Lung (tissue), 12 donors: ENCODE results near the gene STAB1. TPM values are rescaled to one million over a fixed set of nuclear protein-coding genes. Genes with fewer than 3 reads are reported as not detected.

Source experiments
- ATAC-seq: fragments of 200-7000 bp; cut with Tn5 transposase; one replicate; pipeline ENCODE4 v1.9.1; 2020; ENCODE audit warnings: moderate number of reproducible peaks; ENCODE audit not compliant: insufficient read depth, low FRiP score
- DNase-seq, 3 donors: peaks; one replicate each; pipeline ENCODE4 v3.0.0-alpha.2; 2013 to 2017
- H3K27ac ChIP-seq, 2 donors: one replicate each; pipeline ENCODE4 v1.5.1; 2013; ENCODE audit warnings: mild to moderate bottlenecking in 2 of 2, moderate library complexity in 2 of 2, control low read depth in 1 of 2, inconsistent platforms in 1 of 2, low read depth in 1 of 2, low read length in 1 of 2
- H3K27me3 ChIP-seq, 3 donors: one replicate each; pipeline ENCODE4 v1.5.1; 2013; ENCODE audit warnings: low read length in 2 of 3; ENCODE audit not compliant: control insufficient read depth in 3 of 3, insufficient read depth in 3 of 3
- H3K36me3 ChIP-seq, 4 donors: one replicate each; pipeline ENCODE4 v1.5.1; 2013; ENCODE audit warnings: low read length in 4 of 4, mild to moderate bottlenecking in 1 of 4, moderate library complexity in 1 of 4; ENCODE audit not compliant: control insufficient read depth in 4 of 4, insufficient read depth in 4 of 4
- H3K4me1 ChIP-seq, 5 donors: one replicate each; pipeline ENCODE4 v1.5.1; 2013; ENCODE audit warnings: low read length in 5 of 5, mild to moderate bottlenecking in 2 of 5, moderate library complexity in 1 of 5; ENCODE audit not compliant: control insufficient read depth in 5 of 5, insufficient read depth in 5 of 5
- H3K4me3 ChIP-seq: one replicate; pipeline ENCODE4 v1.5.1; 2013; ENCODE audit warnings: mild to moderate bottlenecking, control low read depth, moderate library complexity
- H3K9ac ChIP-seq, 2 donors: one replicate each; pipeline ENCODE4 v1.5.1; 2013; ENCODE audit warnings: low read length in 2 of 2, control low read depth in 1 of 2; ENCODE audit not compliant: insufficient read depth in 1 of 2
- H3K9me3 ChIP-seq, 4 donors: one replicate each; pipeline ENCODE4 v1.5.1; 2013; ENCODE audit warnings: low read length in 3 of 4, mild to moderate bottlenecking in 1 of 4, moderate library complexity in 1 of 4; ENCODE audit not compliant: control insufficient read depth in 4 of 4, insufficient read depth in 3 of 4
- WGBS, 2 donors: extraction: QIAGEN DNeasy Blood & Tissue Kit; methylation state at CpG; one replicate each; pipeline ENCODE4 v1.1.7; 2013; 5-methylcytosine and 5-hydroxymethylcytosine counted together
- polyA plus RNA-seq, 2 donors: library from polyadenylated mRNA; stranded (reverse); fragments of 200-250 nt; gene quantifications; one replicate each; pipeline ENCODE4 v1.2.1, GENCODE V29; 2013
- total RNA-seq, 2 donors: library from RNA; depleted of rRNA in 1 of 2; stranded (reverse); fragments of >200 nt in 1 of 2; gene quantifications; one replicate each; pipeline ENCODE4 v1.2.1, GENCODE V29; 2014 to 2021
- TF ChIP-seq, protein P1 (sequence below): IDR thresholded peaks from 2 replicates; pipeline ENCODE4 v1.5.1; 2012; ENCODE audit warnings: mild to moderate bottlenecking; ENCODE audit errors: control extremely low read depth, extremely low read depth
- donor health status: control.
- donor health status: control.
- donor health status: Bipolar disorder and iron deficiency.
- donor health status: healthy.
- donor health status: DM: yes; HTN: yes; CAD: no.

Gene STAB1
- total and polyA plus RNA-seq, 4 donors, result 53.1 to 220 (median 193) TPM

DNA sequence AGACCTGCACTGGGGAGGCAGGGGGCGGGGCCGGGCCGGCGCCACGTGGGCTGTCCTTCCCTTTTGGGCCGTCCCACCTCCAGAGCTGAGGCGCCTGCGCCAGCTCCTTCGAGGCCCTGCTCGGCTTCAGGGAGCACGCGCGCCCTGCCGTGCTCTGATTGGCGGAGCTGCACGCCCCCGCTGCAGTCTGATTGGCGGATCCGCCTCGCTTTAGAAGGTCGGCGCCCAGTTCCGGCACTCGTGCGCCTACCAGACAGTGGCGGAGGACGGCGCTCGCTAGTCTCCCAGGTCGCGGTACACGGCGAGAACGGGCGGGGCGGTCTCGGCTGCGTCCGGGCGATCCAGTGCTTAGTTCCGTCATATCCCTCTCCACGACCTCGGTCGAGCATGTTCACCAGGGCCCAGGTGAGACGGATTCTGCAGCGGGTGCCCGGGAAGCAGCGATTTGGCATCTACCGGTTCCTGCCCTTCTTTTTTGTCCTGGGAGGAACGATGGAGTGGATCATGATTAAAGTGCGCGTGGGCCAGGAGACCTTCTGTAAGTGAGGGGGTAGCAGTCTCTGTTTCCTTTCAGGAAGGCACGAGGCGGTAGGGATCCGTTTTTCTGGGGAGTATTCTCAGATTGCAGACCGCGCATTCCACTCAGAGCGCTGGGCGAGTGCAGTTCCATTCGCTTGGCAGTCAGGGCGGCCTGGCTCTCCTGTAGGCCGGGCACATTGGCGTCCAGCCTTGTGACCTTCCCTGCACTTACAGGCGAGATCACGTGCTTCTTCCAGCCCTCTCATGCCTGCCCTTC lies 41.4 kb downstream of the STAB1 start, which contains the start of gene UQCC5:
UQCC5 (plus strand) TSS at position 237 of the 796 bp plus-strand sequence; CDS start at position 388, 151 bp downstream.
- Histone ChIP-seq H3K4me1 (peaks cover 8 to 50% (median 20%) of the 10 kb centered on the region in 5 donors), H3K27ac (peak within 1 kb of the TSS; percentile 86 to 89), H3K4me3 (peak within 1 kb of the TSS; percentile 70), H3K9me3 (no peaks in the 10 kb centered on the region), H3K9ac (peak within 1 kb of the TSS; percentile 32 to 63), H3K36me3 (peaks cover 0 to 6% (median 2%) of the 10 kb centered on the region in 4 donors), H3K27me3 (no peaks in the 10 kb centered on the region)
- TF ChIP-seq, protein P1, sequence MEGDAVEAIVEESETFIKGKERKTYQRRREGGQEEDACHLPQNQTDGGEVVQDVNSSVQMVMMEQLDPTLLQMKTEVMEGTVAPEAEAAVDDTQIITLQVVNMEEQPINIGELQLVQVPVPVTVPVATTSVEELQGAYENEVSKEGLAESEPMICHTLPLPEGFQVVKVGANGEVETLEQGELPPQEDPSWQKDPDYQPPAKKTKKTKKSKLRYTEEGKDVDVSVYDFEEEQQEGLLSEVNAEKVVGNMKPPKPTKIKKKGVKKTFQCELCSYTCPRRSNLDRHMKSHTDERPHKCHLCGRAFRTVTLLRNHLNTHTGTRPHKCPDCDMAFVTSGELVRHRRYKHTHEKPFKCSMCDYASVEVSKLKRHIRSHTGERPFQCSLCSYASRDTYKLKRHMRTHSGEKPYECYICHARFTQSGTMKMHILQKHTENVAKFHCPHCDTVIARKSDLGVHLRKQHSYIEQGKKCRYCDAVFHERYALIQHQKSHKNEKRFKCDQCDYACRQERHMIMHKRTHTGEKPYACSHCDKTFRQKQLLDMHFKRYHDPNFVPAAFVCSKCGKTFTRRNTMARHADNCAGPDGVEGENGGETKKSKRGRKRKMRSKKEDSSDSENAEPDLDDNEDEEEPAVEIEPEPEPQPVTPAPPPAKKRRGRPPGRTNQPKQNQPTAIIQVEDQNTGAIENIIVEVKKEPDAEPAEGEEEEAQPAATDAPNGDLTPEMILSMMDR, result no peak
- peak; percentile 98 to 99 (median 98) for DNase-seq
- peak; percentile 92 for ATAC-seq
- 0% methylated on average over 60 to 65 of the region's 65 CpGs for WGBS, 2 donors

DNA sequence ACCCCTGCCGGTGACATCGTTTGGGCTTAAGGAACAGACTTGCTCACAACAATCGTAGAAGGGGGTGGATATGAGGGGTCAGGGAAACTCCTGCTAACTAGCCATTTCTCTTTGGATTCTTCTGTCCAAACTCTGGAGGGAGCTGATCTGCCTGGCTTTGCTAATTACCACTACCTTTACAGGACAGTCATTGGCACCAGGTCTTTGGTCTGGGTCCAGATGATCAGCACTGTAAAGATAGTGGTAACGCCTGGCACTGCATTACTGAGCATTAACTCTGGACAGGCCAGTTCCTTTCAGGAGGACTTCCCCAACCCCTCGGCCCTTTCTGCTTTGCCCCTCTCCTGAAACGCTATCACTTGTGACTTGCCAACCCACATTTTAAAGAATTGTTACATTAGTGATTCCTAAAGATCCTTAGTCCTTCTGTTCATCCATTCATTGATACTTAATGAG lies 42.1 kb downstream of the STAB1 start:
- TF ChIP-seq, protein P1, result no peak
- 2 to 3% methylated on average over 6 of the region's 6 CpGs for WGBS, 2 donors
- Histone ChIP-seq H3K9ac (peak overlapping the region; percentile 32 to 63), H3K4me3 (peak overlapping the region; percentile 70), H3K4me1 (peaks cover 8 to 44% (median 17%) of the 10 kb centered on the region in 5 donors), H3K27ac (peak overlapping the region; percentile 86 to 89), H3K36me3 (peaks cover 0 to 6% (median 2%) of the 10 kb centered on the region in 4 donors), H3K9me3 (no peaks in the 10 kb centered on the region), H3K27me3 (no peaks in the 10 kb centered on the region)
- DNase-seq (no peak), ATAC-seq (no peak)

DNA sequence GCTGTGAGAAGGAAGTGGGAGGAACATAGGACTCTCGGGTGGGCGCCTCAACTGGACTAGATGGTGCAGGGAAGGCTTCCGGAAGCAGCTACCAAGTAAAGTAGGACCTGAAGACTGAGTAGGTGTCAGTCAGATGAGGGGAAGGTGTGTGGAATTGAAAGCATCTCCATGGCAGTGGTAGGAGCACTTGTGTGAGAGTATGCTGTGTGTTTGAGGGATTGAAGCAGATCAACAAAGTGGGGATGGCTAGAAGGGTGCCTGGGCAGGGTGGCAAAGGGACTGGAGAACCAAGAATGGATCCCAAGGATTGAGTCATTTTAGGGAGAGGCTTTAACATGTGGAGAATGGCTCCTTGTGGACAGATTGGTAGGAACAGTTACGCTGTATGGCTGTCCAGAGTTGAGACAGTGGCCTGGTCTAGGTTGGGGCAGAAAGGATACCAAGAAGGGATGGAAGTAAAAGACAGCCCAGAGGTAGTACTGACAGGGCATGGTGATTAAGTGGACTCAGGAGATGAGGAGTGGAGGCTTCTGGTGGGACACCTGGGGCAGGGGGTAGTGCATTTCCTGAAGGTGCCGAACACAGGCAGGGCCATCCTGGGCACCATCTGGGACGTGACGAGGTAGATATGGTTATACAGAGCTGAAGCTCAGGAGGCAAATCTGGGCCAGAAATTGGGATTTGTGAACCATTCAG lies 42.7 kb downstream of the STAB1 start:
- Histone ChIP-seq H3K27me3 (no peaks in the 10 kb centered on the region), H3K36me3 (peaks cover 0 to 7% (median 2%) of the 10 kb centered on the region in 4 donors), H3K27ac (peak overlapping the region; percentile 81 to 86), H3K4me3 (peak overlapping the region; percentile 6), H3K9me3 (no peaks in the 10 kb centered on the region), H3K9ac (peak overlapping the region in 1 of 2 donors; percentile 63), H3K4me1 (peaks cover 8 to 39% (median 16%) of the 10 kb centered on the region in 5 donors)
- TF ChIP-seq, protein P1, result no peak
- ATAC-seq (no peak), DNase-seq (no peak)
- WGBS, 2 donors, result 77 to 82% methylated on average over 7 of the region's 7 CpGs
